AG04450 (cell line): ENCODE measurements around the gene EMX2. TPM values are rescaled to one million over a fixed set of nuclear protein-coding genes. Genes with fewer than 3 reads are reported as not detected.

Experiments used
- CTCF ChIA-PET: fragments of 300-600, 350-600 bp; formaldehyde crosslinking; extraction: SDS; loops from one replicate; lab custom pipeline; 2022; ENCODE audit warnings: antibody characterized with exemption, inconsistent platforms; lab: Charles Lee
- POLR2A ChIA-PET: fragments of 350-600 bp; formaldehyde crosslinking; extraction: SDS; loops from one replicate; lab custom pipeline; 2021; ENCODE audit warnings: antibody characterized with exemption, inconsistent platforms; lab: Yijun Ruan, JAX
- DNase-seq: peaks from one replicate; pipeline ENCODE4 v3.0.0-alpha.2; 2011; ENCODE audit warnings: low read depth, low spot score
- H3K27ac ChIP-seq: one replicate; pipeline ENCODE4 v1.5.1; 2012; ENCODE audit warnings: low read depth, low read length, control low read depth
- H3K27me3 ChIP-seq: one replicate; pipeline ENCODE4 v1.6.0; 2012; ENCODE audit warnings: low read length; ENCODE audit not compliant: control insufficient read depth, insufficient read depth
- H3K4me3 ChIP-seq: 2 replicates; pipeline ENCODE4 v1.5.1; 2011; ENCODE audit warnings: mild to moderate bottlenecking, low read depth, low read length, control low read depth
- H3K9me3 ChIP-seq: 2 replicates; pipeline ENCODE4 v1.5.1; 2012; ENCODE audit warnings: low read length; ENCODE audit not compliant: control insufficient read depth, insufficient read depth
- polyA plus RNA-seq: library from polyadenylated mRNA; depleted of rRNA; stranded (reverse); fragments of >200 nt; gene quantifications from 2 replicates; pipeline ENCODE4 v1.2.3, GENCODE V29; 2011
- TF ChIP-seq, protein P1 (sequence below): IDR thresholded peaks from 2 replicates; pipeline ENCODE4 v1.5.1; 2011; ENCODE audit warnings: low read depth, low read length, control low read depth, inconsistent platforms

Gene EMX2
- polyA plus RNA-seq, 1 experiment: not detected

DNA sequence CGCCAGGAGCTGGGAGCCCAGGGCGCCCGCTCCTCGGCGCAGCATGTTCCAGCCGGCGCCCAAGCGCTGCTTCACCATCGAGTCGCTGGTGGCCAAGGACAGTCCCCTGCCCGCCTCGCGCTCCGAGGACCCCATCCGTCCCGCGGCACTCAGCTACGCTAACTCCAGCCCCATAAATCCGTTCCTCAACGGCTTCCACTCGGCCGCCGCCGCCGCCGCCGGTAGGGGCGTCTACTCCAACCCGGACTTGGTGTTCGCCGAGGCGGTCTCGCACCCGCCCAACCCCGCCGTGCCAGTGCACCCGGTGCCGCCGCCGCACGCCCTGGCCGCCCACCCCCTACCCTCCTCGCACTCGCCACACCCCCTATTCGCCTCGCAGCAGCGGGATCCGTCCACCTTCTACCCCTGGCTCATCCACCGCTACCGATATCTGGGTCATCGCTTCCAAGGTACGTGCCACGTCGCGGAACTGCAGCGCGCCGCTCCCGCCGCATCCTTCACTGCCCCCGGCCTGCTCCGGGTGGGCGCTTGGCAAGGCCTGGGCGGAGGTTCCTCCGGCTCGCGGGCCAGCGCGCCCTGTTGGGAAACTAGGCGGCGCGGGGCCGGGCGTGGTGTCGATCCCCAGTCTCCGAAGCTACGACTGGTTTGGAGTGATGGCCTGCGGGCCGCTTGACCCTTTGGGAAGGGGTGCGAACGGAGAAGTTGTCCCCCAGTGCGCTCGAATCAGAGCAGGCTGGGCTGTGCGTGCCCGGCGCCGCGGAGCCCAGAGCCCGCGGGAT lies 868 bp downstream of the EMX2 start:
- ChIA-PET CTCF (interaction anchor here (0.6 to 0.7 kb wide), 3 partner anchors 292 to 763 kb away, joined by 3 to 6 read pairs (median 5); no protein-coding TSS in a partner anchor), POLR2A (no interaction called here)
- Histone ChIP-seq H3K9me3 (peaks cover 5% of the 10 kb centered on the region; the same call in 1 of the 2 replicates), H3K27me3 (peaks cover 96% of the 10 kb centered on the region), H3K4me3 (no peak overlapping the region), H3K27ac (no peak overlapping the region)
- TF ChIP-seq, protein P1, sequence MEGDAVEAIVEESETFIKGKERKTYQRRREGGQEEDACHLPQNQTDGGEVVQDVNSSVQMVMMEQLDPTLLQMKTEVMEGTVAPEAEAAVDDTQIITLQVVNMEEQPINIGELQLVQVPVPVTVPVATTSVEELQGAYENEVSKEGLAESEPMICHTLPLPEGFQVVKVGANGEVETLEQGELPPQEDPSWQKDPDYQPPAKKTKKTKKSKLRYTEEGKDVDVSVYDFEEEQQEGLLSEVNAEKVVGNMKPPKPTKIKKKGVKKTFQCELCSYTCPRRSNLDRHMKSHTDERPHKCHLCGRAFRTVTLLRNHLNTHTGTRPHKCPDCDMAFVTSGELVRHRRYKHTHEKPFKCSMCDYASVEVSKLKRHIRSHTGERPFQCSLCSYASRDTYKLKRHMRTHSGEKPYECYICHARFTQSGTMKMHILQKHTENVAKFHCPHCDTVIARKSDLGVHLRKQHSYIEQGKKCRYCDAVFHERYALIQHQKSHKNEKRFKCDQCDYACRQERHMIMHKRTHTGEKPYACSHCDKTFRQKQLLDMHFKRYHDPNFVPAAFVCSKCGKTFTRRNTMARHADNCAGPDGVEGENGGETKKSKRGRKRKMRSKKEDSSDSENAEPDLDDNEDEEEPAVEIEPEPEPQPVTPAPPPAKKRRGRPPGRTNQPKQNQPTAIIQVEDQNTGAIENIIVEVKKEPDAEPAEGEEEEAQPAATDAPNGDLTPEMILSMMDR: no peak
- DNase-seq: no peak

DNA sequence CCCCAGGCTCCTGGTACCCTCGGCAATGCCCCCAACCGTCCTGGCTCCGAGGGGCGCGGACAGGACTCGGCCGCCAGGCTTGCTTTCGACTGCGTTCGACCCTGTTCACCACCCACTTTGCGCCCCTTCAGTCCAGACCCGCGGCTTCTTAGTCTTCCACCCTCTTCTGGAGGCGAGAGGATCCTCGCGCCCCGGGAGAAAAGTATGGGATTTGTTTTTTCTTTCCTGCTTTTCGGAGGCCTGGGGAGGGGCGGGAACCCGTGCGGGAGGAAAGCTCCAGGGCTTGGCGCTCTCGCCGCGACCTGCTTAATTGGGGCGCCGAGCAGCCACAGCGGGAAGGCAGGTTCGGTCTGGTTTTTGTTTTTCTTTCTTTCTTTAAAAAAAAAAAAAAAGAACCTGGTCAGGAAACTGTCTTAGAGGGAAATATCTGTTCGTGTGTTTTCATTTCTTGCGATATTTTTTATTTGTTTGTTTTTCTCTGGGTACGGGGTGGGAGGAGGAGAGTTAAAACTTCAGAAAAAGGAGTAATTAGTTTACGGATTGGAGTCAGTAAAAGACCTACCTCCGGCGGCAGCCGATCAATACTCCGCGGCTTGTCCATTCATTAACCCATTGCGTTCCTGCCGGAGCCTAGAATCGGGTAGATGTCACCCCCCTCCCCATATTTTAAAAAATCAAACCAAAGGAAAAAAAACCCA lies 1.6 kb downstream of the EMX2 start:
- Histone ChIP-seq H3K4me3 (no peak overlapping the region), H3K27me3 (peaks cover 94% of the 10 kb centered on the region), H3K9me3 (peaks cover 5% of the 10 kb centered on the region; the same call in 1 of the 2 replicates), H3K27ac (no peak overlapping the region)
- no peak for DNase-seq
- TF ChIP-seq, protein P1: no peak
- CTCF ChIA-PET: interaction anchor here (0.7 kb wide), 1 partner anchor 292 kb away, joined by 6 read pairs; no protein-coding TSS in a partner anchor
- POLR2A ChIA-PET: no interaction called here

DNA sequence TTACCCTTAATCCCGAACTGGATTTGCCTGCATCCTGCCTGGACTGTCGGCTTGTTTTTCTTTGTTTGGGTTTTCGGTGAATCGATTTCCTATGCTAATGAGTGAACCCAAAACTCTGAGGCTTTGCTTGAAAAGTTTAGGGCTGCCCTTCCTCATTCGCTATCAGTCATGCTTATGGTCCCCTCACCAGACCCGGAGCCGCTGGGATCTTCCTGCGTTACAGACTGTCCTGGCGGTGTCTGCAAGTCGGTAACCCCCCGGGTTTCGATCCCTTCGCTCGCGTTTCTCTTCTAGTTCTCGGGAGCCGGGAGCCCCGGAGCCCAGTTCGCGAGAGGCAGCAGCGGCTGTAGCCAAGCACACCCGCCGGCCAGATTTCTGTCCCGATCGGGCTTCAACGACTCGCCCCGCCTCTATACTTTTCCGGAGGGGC lies 2.2 kb downstream of the EMX2 start:
- Histone ChIP-seq H3K4me3 (no peak overlapping the region), H3K27me3 (peaks cover 93% of the 10 kb centered on the region), H3K27ac (no peak overlapping the region), H3K9me3 (peaks cover 5% of the 10 kb centered on the region; the same call in 1 of the 2 replicates)
- DNase-seq: no peak
- ChIA-PET POLR2A (no interaction called here), CTCF (no interaction called here)
- TF ChIP-seq, protein P1: no peak

DNA sequence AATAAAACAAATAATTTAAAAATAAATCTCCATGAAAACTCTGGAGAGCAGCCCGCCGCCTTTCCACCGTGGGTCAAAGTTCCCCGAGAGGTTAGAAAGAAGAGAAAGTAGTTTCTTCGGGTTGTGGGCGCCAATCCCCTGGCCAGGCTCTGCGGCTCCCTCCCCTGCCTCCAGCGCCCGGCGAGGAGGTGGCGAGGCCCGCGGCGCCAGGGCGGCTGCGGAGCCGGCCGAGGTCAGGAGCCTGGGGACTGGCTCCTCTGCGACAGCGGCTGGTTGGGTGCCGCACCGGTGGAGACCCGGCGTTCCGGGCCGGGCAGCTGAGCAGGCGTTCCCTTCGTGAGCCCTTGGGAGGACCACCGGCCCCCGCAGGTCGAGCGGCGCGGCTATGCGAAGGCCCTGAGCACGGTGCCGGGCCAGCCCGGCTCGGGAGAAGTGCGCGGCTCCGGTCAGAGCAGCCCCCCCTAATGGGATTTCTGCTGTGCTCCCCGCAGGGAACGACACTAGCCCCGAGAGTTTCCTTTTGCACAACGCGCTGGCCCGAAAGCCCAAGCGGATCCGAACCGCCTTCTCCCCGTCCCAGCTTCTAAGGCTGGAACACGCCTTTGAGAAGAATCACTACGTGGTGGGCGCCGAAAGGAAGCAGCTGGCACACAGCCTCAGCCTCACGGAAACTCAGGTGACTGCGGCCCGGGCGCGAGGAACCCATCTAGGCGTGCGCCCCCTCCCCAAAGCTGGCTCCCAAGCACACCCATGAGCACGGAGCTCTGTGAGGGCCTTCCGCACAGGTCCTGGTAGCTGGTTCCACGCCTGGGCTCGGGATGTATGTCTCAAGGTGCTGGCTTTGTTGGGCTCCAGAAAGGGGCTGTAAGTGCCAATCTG lies 2.8 kb downstream of the EMX2 start:
- ChIA-PET POLR2A (no interaction called here), CTCF (interaction anchor here (0.9 kb wide), 1 partner anchor 50 kb away, joined by 3 read pairs; no protein-coding TSS in a partner anchor)
- peaks cover 93% of the 10 kb centered on the region for H3K27me3 ChIP-seq
- no peak for DNase-seq
- H3K27ac ChIP-seq: no peak overlapping the region
- H3K4me3 ChIP-seq: no peak overlapping the region
- TF ChIP-seq, protein P1: no peak
- H3K9me3 ChIP-seq: peaks cover 5% of the 10 kb centered on the region; the same call in 1 of the 2 replicates
